ENCODE data around the gene SLC25A12.

DNA sequence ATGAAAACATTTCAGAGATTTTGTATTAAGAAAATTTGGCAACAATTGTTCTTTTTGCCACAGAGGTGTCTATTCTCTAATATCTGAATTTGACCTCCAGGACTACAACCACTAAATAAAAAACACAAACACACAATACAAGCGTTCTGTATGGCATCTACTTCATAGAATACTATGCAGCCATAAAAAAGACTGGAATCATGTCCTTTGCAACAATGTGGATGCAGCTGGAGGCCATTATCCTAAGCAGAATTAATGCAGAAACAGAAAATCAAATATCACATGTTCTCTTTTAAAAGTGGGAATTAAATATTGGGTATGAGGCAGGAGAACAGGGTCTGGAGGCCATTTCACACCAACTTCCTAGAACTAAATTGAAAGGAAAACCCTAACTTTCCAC, 19.5 kb downstream of the SLC25A12 start:
- TF ChIP-seq, protein P1, sequence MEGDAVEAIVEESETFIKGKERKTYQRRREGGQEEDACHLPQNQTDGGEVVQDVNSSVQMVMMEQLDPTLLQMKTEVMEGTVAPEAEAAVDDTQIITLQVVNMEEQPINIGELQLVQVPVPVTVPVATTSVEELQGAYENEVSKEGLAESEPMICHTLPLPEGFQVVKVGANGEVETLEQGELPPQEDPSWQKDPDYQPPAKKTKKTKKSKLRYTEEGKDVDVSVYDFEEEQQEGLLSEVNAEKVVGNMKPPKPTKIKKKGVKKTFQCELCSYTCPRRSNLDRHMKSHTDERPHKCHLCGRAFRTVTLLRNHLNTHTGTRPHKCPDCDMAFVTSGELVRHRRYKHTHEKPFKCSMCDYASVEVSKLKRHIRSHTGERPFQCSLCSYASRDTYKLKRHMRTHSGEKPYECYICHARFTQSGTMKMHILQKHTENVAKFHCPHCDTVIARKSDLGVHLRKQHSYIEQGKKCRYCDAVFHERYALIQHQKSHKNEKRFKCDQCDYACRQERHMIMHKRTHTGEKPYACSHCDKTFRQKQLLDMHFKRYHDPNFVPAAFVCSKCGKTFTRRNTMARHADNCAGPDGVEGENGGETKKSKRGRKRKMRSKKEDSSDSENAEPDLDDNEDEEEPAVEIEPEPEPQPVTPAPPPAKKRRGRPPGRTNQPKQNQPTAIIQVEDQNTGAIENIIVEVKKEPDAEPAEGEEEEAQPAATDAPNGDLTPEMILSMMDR (IDR thresholded peaks at IDR 0.05): no peak
- TF ChIP-seq POLR2A (IDR thresholded peaks at IDR 0.05): no peak
